Measurements from ENCODE around the gene MAP4K3. TPM values are rescaled to one million over a fixed set of nuclear protein-coding genes. Genes with fewer than 3 reads are reported as not detected.

The MAP4K3 gene
- total and polyA plus RNA-seq, 2 of the 8 experiments (the other 6 are each of a cell fraction or from before 2014, with no cell fraction given): 11.4 to 63.0 TPM

- TF ChIP-seq SP4 (IDR thresholded peaks at IDR 0.05; ENCODE audit: low read length) (no peak), JUN (IDR thresholded peaks at IDR 0.05; ENCODE audit: low read depth, low read length) (no peak), CBX5 (IDR thresholded peaks at IDR 0.05; ENCODE audit: low read depth, low read length) (no peak), ZNF274 (IDR thresholded peaks at IDR 0.05; ENCODE audit: borderline replicate concordance, extremely low read depth, low read length) (no peak)
Measured at GRCh38 chr2:39386064-39386463, 51.0 kb downstream of the MAP4K3 start (continued).
